Measurements from ENCODE around the gene C8G.

DNA sequence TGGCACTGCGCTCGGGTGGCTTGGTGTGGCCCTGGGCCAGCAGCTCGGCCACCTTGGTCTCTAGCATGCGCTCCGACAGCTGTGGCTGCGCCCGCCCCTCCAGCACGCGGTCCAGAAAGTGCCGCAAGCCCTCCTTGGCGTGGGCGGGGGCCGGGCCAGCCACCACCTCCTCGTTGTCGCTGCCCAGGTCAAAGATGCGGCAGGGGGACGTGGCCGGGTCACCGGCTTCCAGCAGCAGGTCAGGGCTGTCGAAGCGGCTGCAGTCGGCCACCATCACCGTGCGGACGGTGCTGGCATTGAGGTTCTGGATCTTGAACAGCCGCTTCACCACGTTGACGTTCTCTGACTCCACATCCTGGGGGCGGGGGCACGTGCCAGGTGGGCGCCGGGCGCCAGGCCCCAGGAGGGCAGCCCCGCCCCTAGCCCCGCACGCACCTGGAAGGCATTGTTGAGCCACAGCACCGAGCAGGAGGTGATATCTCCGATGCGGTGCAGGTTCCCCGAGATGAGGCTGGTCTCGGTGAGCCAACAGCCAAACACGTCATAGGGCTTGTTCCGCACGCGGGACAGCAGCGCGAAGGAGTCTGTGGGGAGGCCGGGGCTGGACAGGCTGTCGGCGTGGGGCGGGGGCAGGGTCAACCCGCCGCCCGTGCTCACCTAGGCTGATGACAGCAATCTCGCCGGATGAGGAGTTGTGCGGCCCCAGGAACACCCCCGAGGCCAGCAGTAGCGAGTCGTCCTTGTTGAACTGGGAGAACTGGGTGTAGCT is 2.7 kb upstream of the C8G start:
- TF ChIP-seq, protein P1, sequence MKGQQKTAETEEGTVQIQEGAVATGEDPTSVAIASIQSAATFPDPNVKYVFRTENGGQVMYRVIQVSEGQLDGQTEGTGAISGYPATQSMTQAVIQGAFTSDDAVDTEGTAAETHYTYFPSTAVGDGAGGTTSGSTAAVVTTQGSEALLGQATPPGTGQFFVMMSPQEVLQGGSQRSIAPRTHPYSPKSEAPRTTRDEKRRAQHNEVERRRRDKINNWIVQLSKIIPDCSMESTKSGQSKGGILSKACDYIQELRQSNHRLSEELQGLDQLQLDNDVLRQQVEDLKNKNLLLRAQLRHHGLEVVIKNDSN (IDR thresholded peaks at IDR 0.05), result no peak
- no peak for TF ChIP-seq TAF1 (IDR thresholded peaks at IDR 0.05; ENCODE audit: low read depth)

Measured in Ishikawa (cell line).